HL-60 (cell line): ENCODE data around the gene MLLT3.

Experiments used
- DNase-seq, 2 experiments: peaks; one replicate each; pipeline ENCODE4 v3.0.0-alpha.2; 2010 to 2020; ENCODE audit warnings: low read depth in 1 of 2, low spot score in 1 of 2
- H3K27ac ChIP-seq: fragments of 250-450 bp; sonication (Bioruptor Pico); replicated peaks from 2 replicates; pipeline ENCODE4 v1.5.1; 2020; ENCODE audit warnings: mild to moderate bottlenecking, moderate library complexity
- H3K27me3 ChIP-seq: fragments of 250-450 bp; sonication (Bioruptor Pico); 2 replicates; pipeline ENCODE4 v1.5.1; 2021; ENCODE audit warnings: mild to moderate bottlenecking, moderate library complexity; ENCODE audit not compliant: insufficient read depth, poor library complexity, severe bottlenecking
- H3K4me3 ChIP-seq: replicated peaks from 2 replicates; pipeline ENCODE4 v1.5.1; 2011; ENCODE audit warnings: mild to moderate bottlenecking, control low read depth, low read length; ENCODE audit not compliant: insufficient read depth
- CTCF ChIP-seq: IDR thresholded peaks from one replicate; pipeline ENCODE4 v1.5.1; 2011; ENCODE audit warnings: low read length, control low read depth, inconsistent platforms; ENCODE audit not compliant: insufficient read depth
- GABPA ChIP-seq: IDR thresholded peaks from 2 replicates; pipeline ENCODE4 v1.6.1; 2012; ENCODE audit warnings: low read depth
- POLR2AphosphoS5 ChIP-seq: IDR thresholded peaks from 2 replicates; pipeline ENCODE4 v1.6.1; 2012; ENCODE audit warnings: low read depth
- SPI1 ChIP-seq: IDR thresholded peaks from 2 replicates; pipeline ENCODE4 v1.6.1; 2012; ENCODE audit warnings: low read depth, mild to moderate bottlenecking, borderline replicate concordance
- TF ChIP-seq, protein P1 (sequence below): IDR thresholded peaks from 2 replicates; pipeline ENCODE4 v1.6.1; 2012; ENCODE audit warnings: low read depth; ENCODE audit not compliant: insufficient replicate concordance

MLLT3 gene

GRCh38 chr9:20618361-20618802 is 3.9 kb downstream of the MLLT3 start:
- DNase-seq: no peak
- Histone ChIP-seq H3K4me3 (no peak overlapping the region), H3K27me3 (no peaks in the 10 kb centered on the region), H3K27ac (no peak overlapping the region)
- TF ChIP-seq CTCF: no peak
- no peak for TF ChIP-seq POLR2AphosphoS5
- TF ChIP-seq, protein P1, sequence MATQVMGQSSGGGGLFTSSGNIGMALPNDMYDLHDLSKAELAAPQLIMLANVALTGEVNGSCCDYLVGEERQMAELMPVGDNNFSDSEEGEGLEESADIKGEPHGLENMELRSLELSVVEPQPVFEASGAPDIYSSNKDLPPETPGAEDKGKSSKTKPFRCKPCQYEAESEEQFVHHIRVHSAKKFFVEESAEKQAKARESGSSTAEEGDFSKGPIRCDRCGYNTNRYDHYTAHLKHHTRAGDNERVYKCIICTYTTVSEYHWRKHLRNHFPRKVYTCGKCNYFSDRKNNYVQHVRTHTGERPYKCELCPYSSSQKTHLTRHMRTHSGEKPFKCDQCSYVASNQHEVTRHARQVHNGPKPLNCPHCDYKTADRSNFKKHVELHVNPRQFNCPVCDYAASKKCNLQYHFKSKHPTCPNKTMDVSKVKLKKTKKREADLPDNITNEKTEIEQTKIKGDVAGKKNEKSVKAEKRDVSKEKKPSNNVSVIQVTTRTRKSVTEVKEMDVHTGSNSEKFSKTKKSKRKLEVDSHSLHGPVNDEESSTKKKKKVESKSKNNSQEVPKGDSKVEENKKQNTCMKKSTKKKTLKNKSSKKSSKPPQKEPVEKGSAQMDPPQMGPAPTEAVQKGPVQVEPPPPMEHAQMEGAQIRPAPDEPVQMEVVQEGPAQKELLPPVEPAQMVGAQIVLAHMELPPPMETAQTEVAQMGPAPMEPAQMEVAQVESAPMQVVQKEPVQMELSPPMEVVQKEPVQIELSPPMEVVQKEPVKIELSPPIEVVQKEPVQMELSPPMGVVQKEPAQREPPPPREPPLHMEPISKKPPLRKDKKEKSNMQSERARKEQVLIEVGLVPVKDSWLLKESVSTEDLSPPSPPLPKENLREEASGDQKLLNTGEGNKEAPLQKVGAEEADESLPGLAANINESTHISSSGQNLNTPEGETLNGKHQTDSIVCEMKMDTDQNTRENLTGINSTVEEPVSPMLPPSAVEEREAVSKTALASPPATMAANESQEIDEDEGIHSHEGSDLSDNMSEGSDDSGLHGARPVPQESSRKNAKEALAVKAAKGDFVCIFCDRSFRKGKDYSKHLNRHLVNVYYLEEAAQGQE: no peak
- no peak for TF ChIP-seq GABPA
- TF ChIP-seq SPI1: no peak

GRCh38 chr9:20616808-20617207 is 5.5 kb downstream of the MLLT3 start:
- DNase-seq: no peak
- no peak overlapping the region for H3K4me3 ChIP-seq
- TF ChIP-seq POLR2AphosphoS5: no peak
- no peak for TF ChIP-seq SPI1
- no peak for TF ChIP-seq GABPA
- TF ChIP-seq CTCF: no peak
- TF ChIP-seq, protein P1: no peak
- no peaks in the 10 kb centered on the region for H3K27me3 ChIP-seq
- H3K27ac ChIP-seq: no peak overlapping the region

GRCh38 chr9:20614602-20615216 is 7.6 kb downstream of the MLLT3 start:
- TF ChIP-seq SPI1: no peak
- TF ChIP-seq CTCF: no peak
- TF ChIP-seq POLR2AphosphoS5: no peak
- TF ChIP-seq, protein P1: no peak
- no peak for TF ChIP-seq GABPA
- DNase-seq: no peak
- Histone ChIP-seq H3K27me3 (no peaks in the 10 kb centered on the region), H3K27ac (no peak overlapping the region), H3K4me3 (no peak overlapping the region)
